ENCODE measurements around the gene MAGI3.

DNA sequence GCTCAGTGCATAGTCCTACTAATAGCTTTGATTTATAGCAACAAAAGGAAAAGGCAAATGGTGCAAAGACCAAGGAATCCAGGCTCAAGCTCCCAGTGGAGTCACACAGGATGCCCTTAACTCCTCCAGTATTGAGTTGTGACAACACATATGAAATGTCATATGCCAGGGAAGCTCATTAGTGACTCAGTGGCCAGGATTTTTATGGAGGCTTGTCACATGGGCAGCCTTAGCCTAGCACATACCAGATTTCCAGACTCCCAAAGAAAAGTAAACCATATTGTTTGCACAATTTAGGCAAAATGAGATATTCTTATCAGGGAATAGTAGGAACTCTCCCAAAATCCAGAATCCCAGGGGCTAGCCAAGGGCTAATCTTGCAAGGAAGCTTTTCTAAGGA, 129.2 kb downstream of the MAGI3 start:
- TF ChIP-seq, protein P1, sequence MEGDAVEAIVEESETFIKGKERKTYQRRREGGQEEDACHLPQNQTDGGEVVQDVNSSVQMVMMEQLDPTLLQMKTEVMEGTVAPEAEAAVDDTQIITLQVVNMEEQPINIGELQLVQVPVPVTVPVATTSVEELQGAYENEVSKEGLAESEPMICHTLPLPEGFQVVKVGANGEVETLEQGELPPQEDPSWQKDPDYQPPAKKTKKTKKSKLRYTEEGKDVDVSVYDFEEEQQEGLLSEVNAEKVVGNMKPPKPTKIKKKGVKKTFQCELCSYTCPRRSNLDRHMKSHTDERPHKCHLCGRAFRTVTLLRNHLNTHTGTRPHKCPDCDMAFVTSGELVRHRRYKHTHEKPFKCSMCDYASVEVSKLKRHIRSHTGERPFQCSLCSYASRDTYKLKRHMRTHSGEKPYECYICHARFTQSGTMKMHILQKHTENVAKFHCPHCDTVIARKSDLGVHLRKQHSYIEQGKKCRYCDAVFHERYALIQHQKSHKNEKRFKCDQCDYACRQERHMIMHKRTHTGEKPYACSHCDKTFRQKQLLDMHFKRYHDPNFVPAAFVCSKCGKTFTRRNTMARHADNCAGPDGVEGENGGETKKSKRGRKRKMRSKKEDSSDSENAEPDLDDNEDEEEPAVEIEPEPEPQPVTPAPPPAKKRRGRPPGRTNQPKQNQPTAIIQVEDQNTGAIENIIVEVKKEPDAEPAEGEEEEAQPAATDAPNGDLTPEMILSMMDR (IDR thresholded peaks at IDR 0.05; ENCODE audit: low read depth, low read length, missing input control): no peak
- TF ChIP-seq JUND (IDR thresholded peaks at IDR 0.05) (no peak), SP1 (IDR thresholded peaks at IDR 0.05) (no peak), GABPA (IDR thresholded peaks at IDR 0.05 in 1 of 2, conservative IDR thresholded peaks at IDR 0.05 in 1 of 2) (no peak), HNF4G (IDR thresholded peaks at IDR 0.05) (no peak), TAF1 (conservative IDR thresholded peaks at IDR 0.05) (no peak), EGR1 (IDR thresholded peaks at IDR 0.05; ENCODE audit: low read depth in 2 of 2) (no peak), RAD21 (IDR thresholded peaks at IDR 0.05) (no peak)
- TF ChIP-seq, protein P2, sequence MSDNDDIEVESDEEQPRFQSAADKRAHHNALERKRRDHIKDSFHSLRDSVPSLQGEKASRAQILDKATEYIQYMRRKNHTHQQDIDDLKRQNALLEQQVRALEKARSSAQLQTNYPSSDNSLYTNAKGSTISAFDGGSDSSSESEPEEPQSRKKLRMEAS (IDR thresholded peaks at IDR 0.05): no peak
- TF ChIP-seq, protein P3, sequence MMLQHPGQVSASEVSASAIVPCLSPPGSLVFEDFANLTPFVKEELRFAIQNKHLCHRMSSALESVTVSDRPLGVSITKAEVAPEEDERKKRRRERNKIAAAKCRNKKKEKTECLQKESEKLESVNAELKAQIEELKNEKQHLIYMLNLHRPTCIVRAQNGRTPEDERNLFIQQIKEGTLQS (IDR thresholded peaks at IDR 0.05): no peak
- TF ChIP-seq, protein P4, sequence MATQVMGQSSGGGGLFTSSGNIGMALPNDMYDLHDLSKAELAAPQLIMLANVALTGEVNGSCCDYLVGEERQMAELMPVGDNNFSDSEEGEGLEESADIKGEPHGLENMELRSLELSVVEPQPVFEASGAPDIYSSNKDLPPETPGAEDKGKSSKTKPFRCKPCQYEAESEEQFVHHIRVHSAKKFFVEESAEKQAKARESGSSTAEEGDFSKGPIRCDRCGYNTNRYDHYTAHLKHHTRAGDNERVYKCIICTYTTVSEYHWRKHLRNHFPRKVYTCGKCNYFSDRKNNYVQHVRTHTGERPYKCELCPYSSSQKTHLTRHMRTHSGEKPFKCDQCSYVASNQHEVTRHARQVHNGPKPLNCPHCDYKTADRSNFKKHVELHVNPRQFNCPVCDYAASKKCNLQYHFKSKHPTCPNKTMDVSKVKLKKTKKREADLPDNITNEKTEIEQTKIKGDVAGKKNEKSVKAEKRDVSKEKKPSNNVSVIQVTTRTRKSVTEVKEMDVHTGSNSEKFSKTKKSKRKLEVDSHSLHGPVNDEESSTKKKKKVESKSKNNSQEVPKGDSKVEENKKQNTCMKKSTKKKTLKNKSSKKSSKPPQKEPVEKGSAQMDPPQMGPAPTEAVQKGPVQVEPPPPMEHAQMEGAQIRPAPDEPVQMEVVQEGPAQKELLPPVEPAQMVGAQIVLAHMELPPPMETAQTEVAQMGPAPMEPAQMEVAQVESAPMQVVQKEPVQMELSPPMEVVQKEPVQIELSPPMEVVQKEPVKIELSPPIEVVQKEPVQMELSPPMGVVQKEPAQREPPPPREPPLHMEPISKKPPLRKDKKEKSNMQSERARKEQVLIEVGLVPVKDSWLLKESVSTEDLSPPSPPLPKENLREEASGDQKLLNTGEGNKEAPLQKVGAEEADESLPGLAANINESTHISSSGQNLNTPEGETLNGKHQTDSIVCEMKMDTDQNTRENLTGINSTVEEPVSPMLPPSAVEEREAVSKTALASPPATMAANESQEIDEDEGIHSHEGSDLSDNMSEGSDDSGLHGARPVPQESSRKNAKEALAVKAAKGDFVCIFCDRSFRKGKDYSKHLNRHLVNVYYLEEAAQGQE (IDR thresholded peaks at IDR 0.05): no peak

Measured in liver (tissue), 3 donors.